Measurements from ENCODE around the gene MAPKAP1. TPM values are rescaled to one million over a fixed set of nuclear protein-coding genes. Genes with fewer than 3 reads are reported as not detected.

The MAPKAP1 gene
- polyA plus RNA-seq: 10 to 100 TPM; 38.4 to 57.4 (median 43.6) TPM
- long read RNA-seq, donor 1, transcript MAPKAP1-201 (12 exons, 3,395 nt): major isoform, 12 of 13 reads
- long read RNA-seq, donor 1, partial matches to known transcripts: 0 of 13 reads
- long read RNA-seq, donor 1, other reads (novel, unspliced or antisense): 0 of 13 reads
- long read RNA-seq, donor 2, partial matches to known transcripts: 0 of 1 reads
- long read RNA-seq, donor 2, other reads (novel, unspliced or antisense): 0 of 1 reads
- long read RNA-seq, donor 3, partial matches to known transcripts: 0 of 1 reads
- long read RNA-seq, donor 3, other reads (novel, unspliced or antisense): 0 of 1 reads
- long read RNA-seq, donor 4: 0 reads
- long read RNA-seq, donor 5, partial matches to known transcripts: 0 of 3 reads
- long read RNA-seq, donor 5, other reads (novel, unspliced or antisense): 0 of 3 reads
- long read RNA-seq, donor 6, partial matches to known transcripts: 5 of 14 reads
- long read RNA-seq, donor 6, other reads (novel, unspliced or antisense): 0 of 14 reads
- long read RNA-seq, donor 7: 0 reads
- long read RNA-seq, donor 8, partial matches to known transcripts: 0 of 4 reads
- long read RNA-seq, donor 8, other reads (novel, unspliced or antisense): 0 of 4 reads
- long read RNA-seq, donor 9, partial matches to known transcripts: 0 of 4 reads
- long read RNA-seq, donor 9, other reads (novel, unspliced or antisense): 0 of 4 reads
- long read RNA-seq, donor 10, partial matches to known transcripts: 6 of 12 reads
- long read RNA-seq, donor 10, other reads (novel, unspliced or antisense): 0 of 12 reads

DNA sequence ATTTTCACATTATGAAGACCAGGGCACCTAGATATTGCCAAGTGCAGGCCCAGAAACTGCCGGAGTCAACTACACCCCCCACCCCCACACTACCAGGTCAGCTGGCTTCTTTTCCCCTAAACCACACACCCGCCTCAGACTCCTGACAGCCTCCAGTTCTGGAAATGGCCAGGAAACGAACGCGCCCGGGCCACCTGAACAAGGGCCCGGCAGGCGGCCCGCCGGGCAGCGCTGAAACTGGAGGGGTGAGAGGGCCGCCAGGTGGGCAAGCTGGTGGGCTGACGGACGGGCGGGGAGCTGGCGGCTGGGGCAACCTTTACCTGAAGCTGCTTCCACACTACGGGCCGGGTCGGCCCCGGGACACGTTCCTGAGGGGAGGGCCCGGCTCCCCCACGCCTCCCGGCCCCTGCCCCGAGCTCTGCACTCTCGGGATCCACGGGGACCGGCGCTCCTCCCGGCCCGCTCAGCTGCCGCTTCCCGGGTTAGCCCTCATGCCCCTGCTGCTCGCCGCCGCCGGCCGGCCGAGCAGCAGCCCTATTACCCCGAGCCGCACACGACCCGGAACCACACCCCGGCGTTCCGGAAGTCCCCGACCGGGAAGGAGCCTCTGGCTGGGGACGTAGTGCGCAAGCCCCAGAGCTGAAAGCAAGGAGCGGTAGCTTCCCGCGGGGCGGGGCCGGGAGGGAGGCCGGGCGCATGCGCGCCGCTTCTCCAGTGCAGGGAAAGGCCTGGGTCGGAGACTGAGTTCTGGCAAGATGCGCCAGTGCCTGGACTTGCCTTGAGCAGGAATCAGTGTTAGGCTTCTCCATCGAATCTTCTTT lies at the start of gene MAPKAP1:
Gene MAPKAP1, minus strand, starts transcription at position 558 of the 821 bp plus-strand sequence. CDS start 34,634 bp downstream, outside the sequence.
- Histone ChIP-seq H3K36me3 (ENCODE audit: control insufficient read depth in 3 of 3, insufficient read depth in 2 of 3, low read depth in 1 of 3, low read length in 3 of 3) (no peaks in the 10 kb centered on the region), H3K4me1 (ENCODE audit: control insufficient read depth in 3 of 3, insufficient read depth in 2 of 3, low read depth in 1 of 3, low read length in 2 of 3) (peaks cover 0 to 6% (median 5%) of the 10 kb centered on the region in 3 donors), H3K27ac (ENCODE audit: low read depth in 1 of 3, low read length in 2 of 3) (peak within 1 kb of the TSS; percentile 52 to 78 (median 60)), H3K27me3 (ENCODE audit: control insufficient read depth in 3 of 3, insufficient read depth in 3 of 3, low read length in 3 of 3) (no peaks in the 10 kb centered on the region), H3K4me3 (ENCODE audit: low read depth in 1 of 3, low read length in 3 of 3) (peak within 1 kb of the TSS; percentile 64 to 96 (median 91)), H3K9me3 (ENCODE audit: control insufficient read depth in 2 of 2, insufficient read depth in 1 of 2, low read depth in 1 of 2, low read length in 1 of 2) (no peaks in the 10 kb centered on the region)
- 0 to 1% (median 0%) methylated on average over 52 to 63 of the region's 63 CpGs for whole genome bisulfite sequencing, 3 donors
- DNase-seq: peak; percentile 97
- FAIRE-seq: no peak

DNA sequence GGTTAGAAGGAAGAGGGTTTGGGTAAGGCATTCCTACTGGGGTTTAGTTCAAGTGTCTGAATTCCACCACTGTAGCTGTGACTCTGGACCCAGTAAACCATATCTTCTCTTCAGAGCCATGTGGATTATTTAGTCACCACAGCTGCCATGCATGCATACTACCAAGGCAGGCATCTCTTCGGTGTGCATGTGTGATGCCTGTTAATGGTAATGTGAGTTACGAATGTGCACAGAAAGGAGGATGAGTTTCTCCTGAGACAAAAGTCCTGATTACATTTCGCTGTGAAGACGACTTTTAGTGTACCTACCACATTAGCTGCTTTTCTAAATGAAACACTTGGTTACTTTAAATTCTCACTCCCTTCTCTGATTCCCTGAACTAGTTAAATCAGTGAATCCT lies 49.5 kb upstream of the MAPKAP1 start:
- FAIRE-seq: no peak
- DNase-seq: no peak
- no peaks in the 10 kb centered on the region for H3K9me3 ChIP-seq (ENCODE audit: control insufficient read depth in 2 of 2, insufficient read depth in 1 of 2, low read depth in 1 of 2, low read length in 1 of 2)
- WGBS, 3 donors: 94 to 97% (median 96%) methylated on average over 4 of the region's 4 CpGs
- H3K27ac ChIP-seq (ENCODE audit: low read depth in 1 of 3, low read length in 2 of 3): no peak overlapping the region
- peaks cover 0 to 4% (median 0%) of the 10 kb centered on the region in 3 donors for H3K4me1 ChIP-seq (ENCODE audit: control insufficient read depth in 3 of 3, insufficient read depth in 2 of 3, low read depth in 1 of 3, low read length in 2 of 3)
- no peaks in the 10 kb centered on the region for H3K36me3 ChIP-seq (ENCODE audit: control insufficient read depth in 3 of 3, insufficient read depth in 2 of 3, low read depth in 1 of 3, low read length in 3 of 3)
- H3K27me3 ChIP-seq (ENCODE audit: control insufficient read depth in 3 of 3, insufficient read depth in 3 of 3, low read length in 3 of 3): no peaks in the 10 kb centered on the region
- no peak overlapping the region for H3K4me3 ChIP-seq (ENCODE audit: low read depth in 1 of 3, low read length in 3 of 3)

DNA sequence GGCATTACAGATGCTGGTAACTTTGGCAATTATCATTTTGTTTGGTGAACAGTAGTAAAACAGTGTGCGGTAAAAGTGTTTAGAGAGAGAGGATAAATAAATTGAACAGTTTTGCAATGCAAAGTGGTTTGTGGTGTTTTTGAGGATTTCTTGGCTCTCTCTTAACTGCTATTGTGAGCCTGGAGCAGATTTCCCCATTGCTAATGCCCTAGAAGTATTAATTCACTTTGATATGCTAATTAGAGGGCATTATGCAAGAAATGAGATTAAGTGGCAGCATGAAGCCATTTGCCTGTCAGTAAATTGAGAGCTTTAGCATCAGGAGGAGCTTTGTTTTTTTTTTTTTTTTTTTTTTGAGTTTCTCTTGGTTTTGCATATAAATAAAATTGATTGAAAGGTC lies 48.3 kb upstream of the MAPKAP1 start:
- 74 to 96% (median 79%) methylated on average over 1 of the region's 1 CpG for WGBS, 3 donors
- Histone ChIP-seq H3K9me3 (ENCODE audit: control insufficient read depth in 2 of 2, insufficient read depth in 1 of 2, low read depth in 1 of 2, low read length in 1 of 2) (no peaks in the 10 kb centered on the region), H3K4me3 (ENCODE audit: low read depth in 1 of 3, low read length in 3 of 3) (no peak overlapping the region), H3K4me1 (ENCODE audit: control insufficient read depth in 3 of 3, insufficient read depth in 2 of 3, low read depth in 1 of 3, low read length in 2 of 3) (peaks cover 0 to 4% (median 0%) of the 10 kb centered on the region in 3 donors), H3K27ac (ENCODE audit: low read depth in 1 of 3, low read length in 2 of 3) (no peak overlapping the region), H3K27me3 (ENCODE audit: control insufficient read depth in 3 of 3, insufficient read depth in 3 of 3, low read length in 3 of 3) (no peaks in the 10 kb centered on the region), H3K36me3 (ENCODE audit: control insufficient read depth in 3 of 3, insufficient read depth in 2 of 3, low read depth in 1 of 3, low read length in 3 of 3) (no peaks in the 10 kb centered on the region)
- DNase-seq: no peak
- FAIRE-seq: no peak

DNA sequence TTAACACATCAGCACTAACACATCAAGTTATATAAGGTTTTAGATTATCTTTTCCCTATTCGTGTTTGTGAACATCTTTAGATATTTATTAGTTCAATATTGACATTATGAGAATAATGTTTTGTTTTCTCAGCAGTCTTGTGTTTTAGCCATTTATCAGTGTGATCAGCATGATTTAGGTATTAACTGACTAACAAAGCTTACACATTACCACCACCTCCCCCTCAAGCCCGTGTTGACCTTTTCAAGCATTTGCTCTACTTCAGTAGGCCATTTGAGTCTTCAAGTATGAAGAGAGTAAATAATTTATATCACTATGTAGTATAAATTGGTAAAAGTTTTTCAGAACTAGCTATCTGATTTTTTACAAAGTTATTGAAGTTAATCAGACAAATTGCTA lies 47.1 kb upstream of the MAPKAP1 start:
- Histone ChIP-seq H3K36me3 (ENCODE audit: control insufficient read depth in 3 of 3, insufficient read depth in 2 of 3, low read depth in 1 of 3, low read length in 3 of 3) (no peaks in the 10 kb centered on the region), H3K4me3 (ENCODE audit: low read depth in 1 of 3, low read length in 3 of 3) (no peak overlapping the region), H3K4me1 (ENCODE audit: control insufficient read depth in 3 of 3, insufficient read depth in 2 of 3, low read depth in 1 of 3, low read length in 2 of 3) (no peaks in the 10 kb centered on the region), H3K27ac (ENCODE audit: low read depth in 1 of 3, low read length in 2 of 3) (no peak overlapping the region), H3K27me3 (ENCODE audit: control insufficient read depth in 3 of 3, insufficient read depth in 3 of 3, low read length in 3 of 3) (no peaks in the 10 kb centered on the region), H3K9me3 (ENCODE audit: control insufficient read depth in 2 of 2, insufficient read depth in 1 of 2, low read depth in 1 of 2, low read length in 1 of 2) (no peaks in the 10 kb centered on the region)
- 57 to 65% (median 59%) methylated on average over 2 of the region's 2 CpGs for WGBS, 3 donors
- no peak for DNase-seq
- no peak for FAIRE-seq

DNA sequence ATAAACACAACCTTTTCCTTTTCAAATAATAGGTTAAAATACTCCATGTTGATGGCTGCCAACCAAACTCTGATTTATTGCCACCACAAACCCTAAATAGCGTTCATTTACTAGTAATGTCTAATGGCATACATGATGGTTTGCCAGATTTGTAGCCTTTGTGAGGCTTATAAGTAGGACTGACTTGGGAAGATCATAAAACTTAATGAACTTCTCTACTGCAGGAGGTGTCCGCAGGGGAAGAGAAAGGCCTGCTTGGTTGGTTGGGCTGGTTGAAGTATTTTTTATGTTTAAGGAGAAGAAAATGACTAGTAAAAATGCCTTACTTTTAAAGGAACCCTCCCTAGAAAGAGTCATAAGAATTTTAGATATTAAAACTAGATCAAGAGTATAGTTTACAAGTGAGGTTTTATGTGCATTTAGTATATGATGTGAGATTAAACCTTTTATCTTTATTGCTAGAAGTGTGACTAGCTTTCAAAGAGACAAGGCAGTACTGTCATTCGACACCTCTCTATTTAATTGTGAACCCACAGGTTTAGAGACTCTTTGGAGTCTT lies 45.1 kb upstream of the MAPKAP1 start:
- Histone ChIP-seq H3K27ac (ENCODE audit: low read depth in 1 of 3, low read length in 2 of 3) (no peak overlapping the region), H3K36me3 (ENCODE audit: control insufficient read depth in 3 of 3, insufficient read depth in 2 of 3, low read depth in 1 of 3, low read length in 3 of 3) (no peaks in the 10 kb centered on the region), H3K4me1 (ENCODE audit: control insufficient read depth in 3 of 3, insufficient read depth in 2 of 3, low read depth in 1 of 3, low read length in 2 of 3) (no peaks in the 10 kb centered on the region), H3K9me3 (ENCODE audit: control insufficient read depth in 2 of 2, insufficient read depth in 1 of 2, low read depth in 1 of 2, low read length in 1 of 2) (no peaks in the 10 kb centered on the region), H3K4me3 (ENCODE audit: low read depth in 1 of 3, low read length in 3 of 3) (no peak overlapping the region), H3K27me3 (ENCODE audit: control insufficient read depth in 3 of 3, insufficient read depth in 3 of 3, low read length in 3 of 3) (peaks cover 0 to 7% (median 0%) of the 10 kb centered on the region in 3 donors)
- 77 to 85% (median 79%) methylated on average over 3 of the region's 3 CpGs for WGBS, 3 donors
- DNase-seq (no peak), FAIRE-seq (no peak)

DNA sequence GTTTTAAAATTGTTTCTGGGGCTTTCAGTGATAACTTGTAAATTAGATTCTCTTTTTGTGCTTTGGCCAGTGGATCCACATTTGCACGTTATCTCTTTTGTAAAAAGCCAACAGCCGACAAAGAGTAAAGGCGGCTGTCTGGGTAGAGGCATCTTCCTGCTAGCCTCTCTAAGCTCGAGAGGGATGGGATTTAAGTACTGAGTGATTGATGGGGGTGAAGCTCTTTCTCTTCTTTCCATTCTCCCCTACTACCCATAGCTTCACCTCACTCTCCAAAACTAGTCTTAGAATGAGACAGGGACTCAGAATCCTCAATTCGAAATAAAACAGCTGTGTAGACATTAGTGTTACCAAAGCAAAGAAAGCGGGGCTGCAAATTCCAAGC lies 43.6 kb upstream of the MAPKAP1 start:
- DNase-seq (no peak), FAIRE-seq (no peak)
- whole genome bisulfite sequencing, 3 donors: 72 to 92% (median 91%) methylated on average over 6 of the region's 6 CpGs
- no peaks in the 10 kb centered on the region for H3K36me3 ChIP-seq (ENCODE audit: control insufficient read depth in 3 of 3, insufficient read depth in 2 of 3, low read depth in 1 of 3, low read length in 3 of 3)
- H3K4me3 ChIP-seq (ENCODE audit: low read depth in 1 of 3, low read length in 3 of 3): peak overlapping the region in 1 of 3 donors; percentile 17
- peaks cover 0 to 9% (median 0%) of the 10 kb centered on the region in 3 donors for H3K27me3 ChIP-seq (ENCODE audit: control insufficient read depth in 3 of 3, insufficient read depth in 3 of 3, low read length in 3 of 3)
- H3K9me3 ChIP-seq (ENCODE audit: control insufficient read depth in 2 of 2, insufficient read depth in 1 of 2, low read depth in 1 of 2, low read length in 1 of 2): no peaks in the 10 kb centered on the region
- no peak overlapping the region for H3K27ac ChIP-seq (ENCODE audit: low read depth in 1 of 3, low read length in 2 of 3)
- peaks cover 1 to 7% (median 2%) of the 10 kb centered on the region in 3 donors for H3K4me1 ChIP-seq (ENCODE audit: control insufficient read depth in 3 of 3, insufficient read depth in 2 of 3, low read depth in 1 of 3, low read length in 2 of 3)

DNA sequence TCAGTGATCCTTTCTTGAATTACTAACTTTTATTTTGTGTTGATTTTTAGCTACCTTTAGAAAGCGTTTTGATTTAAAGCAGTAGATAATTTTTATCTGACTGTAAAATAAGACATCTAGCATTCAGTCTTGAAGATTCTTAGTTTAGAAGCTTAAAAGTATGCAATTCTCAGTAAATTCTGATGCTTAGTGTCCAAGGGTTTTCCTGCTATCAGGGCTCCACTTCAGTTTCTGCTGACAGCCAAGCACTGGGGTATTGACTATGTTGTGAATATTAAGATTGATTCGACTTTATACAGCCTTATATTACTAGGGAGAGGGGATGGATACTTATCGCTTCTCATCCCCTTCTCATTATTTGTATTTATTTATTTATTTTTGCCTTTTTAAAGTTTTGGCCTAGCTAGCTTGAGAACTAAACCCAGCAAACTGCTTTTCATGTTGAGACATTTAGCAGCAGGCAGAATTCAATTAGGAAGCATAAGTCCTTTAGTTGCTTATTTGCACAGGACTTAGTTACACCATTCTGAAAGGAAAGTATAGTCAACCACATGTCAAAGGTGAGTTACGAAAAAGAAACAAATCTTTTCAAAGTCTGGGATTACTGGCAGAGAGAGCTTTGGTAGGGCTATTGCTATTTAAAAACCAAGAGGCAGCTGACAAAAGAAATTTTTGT lies 43.1 kb upstream of the MAPKAP1 start:
- Histone ChIP-seq H3K27me3 (ENCODE audit: control insufficient read depth in 3 of 3, insufficient read depth in 3 of 3, low read length in 3 of 3) (peaks cover 0 to 15% (median 0%) of the 10 kb centered on the region in 3 donors), H3K27ac (ENCODE audit: low read depth in 1 of 3, low read length in 2 of 3) (no peak overlapping the region), H3K36me3 (ENCODE audit: control insufficient read depth in 3 of 3, insufficient read depth in 2 of 3, low read depth in 1 of 3, low read length in 3 of 3) (no peaks in the 10 kb centered on the region), H3K9me3 (ENCODE audit: control insufficient read depth in 2 of 2, insufficient read depth in 1 of 2, low read depth in 1 of 2, low read length in 1 of 2) (no peaks in the 10 kb centered on the region), H3K4me1 (ENCODE audit: control insufficient read depth in 3 of 3, insufficient read depth in 2 of 3, low read depth in 1 of 3, low read length in 2 of 3) (peaks cover 3 to 8% (median 6%) of the 10 kb centered on the region in 3 donors), H3K4me3 (ENCODE audit: low read depth in 1 of 3, low read length in 3 of 3) (peak overlapping the region in 1 of 3 donors; percentile 17)
- DNase-seq (no peak), FAIRE-seq (no peak)
- 78 to 87% (median 87%) methylated on average over 4 of the region's 4 CpGs for WGBS, 3 donors

Data from small intestine (tissue), 16 donors.